ENCODE measurements around the gene TSC2. TPM values are rescaled to one million over a fixed set of nuclear protein-coding genes. Genes with fewer than 3 reads are reported as not detected.
"Not testable (repeated sequence)": the region's sequence is repeated elsewhere in the genome, so short reads cannot be mapped to it uniquely, and the experiment has no call there.

The TSC2 gene
- total RNA-seq, 1 donor from 2014 or later: 73.3 TPM

DNA sequence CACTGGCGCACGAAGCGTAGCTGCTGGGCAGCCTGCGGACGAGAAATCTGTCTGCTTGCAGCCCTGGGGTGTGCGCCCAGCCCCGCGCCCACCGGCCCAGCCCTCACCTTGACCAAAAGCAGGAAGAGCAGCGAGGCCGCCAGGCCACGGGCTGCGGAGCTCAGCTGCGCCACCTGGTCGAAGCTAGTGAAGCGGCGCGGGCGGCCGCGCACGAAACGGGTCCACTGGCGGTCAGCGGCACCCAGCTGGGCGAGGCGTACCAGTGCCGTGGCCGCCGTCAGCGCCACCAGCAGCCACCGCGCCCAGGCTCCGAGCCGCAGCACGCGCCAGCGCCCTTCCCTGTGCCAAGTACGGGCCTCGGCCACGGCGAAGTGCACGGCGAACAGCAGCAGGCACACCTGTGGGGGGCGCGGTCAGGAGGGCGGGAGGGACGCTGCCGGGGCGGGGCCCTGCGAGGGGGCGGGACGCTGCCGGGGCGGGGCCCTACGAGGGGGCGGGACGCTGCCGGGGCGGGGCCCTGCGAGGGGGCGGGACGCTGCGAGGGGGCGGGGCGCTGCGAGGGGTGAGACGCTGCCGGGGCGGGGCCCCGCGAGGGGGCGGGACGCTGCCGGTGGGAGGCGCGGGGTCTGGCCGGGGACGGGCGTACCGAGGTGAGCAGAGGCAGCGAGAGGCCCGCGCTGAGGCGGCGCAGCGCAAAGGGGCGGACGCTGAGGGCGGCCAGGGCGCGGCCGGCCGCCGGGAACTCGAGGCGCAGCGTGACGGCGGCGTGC lies 43.2 kb downstream of the TSC2 start:
- DNase-seq (ENCODE audit: low spot score): no peak
- intact Hi-C loops (cut with DNase I): no loop called here

DNA sequence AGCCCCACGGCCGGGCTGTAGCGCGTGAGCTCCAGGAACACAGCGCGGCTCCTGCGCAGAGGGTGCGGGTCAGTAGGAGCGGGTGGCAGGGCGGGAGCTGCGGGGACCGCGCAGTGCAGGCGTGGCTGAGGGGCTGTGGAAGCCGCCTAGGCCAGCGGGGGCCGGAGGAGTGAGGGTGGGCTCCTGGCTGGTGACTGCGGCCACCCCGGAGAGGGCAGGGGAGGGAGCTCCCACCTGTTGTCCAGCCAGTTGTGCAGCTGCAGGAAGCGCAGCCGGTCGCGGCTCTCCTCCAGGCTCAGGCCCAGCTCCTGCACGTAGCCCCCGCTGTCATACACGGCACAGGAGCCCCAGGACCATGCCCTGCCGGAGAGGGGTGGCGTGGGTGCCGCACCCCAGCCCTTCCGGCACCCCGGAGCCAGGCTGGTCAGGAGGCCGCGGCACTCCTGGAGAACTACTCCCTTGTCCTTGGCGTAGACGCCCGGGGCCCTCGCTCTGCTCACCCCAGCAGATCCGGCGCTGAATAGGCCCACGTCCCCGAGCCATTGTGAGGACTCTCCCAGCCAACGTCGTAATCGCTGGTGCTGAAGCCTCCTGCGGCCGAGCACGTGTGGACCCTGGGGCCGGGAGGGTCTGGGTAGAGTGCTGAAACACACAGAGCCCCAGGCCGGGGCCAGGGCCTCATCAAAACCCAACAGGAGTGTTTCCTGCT lies 43.9 kb downstream of the TSC2 start:
- DNase-seq (ENCODE audit: low spot score): no peak
- intact Hi-C loops (cut with DNase I): no loop called here

DNA sequence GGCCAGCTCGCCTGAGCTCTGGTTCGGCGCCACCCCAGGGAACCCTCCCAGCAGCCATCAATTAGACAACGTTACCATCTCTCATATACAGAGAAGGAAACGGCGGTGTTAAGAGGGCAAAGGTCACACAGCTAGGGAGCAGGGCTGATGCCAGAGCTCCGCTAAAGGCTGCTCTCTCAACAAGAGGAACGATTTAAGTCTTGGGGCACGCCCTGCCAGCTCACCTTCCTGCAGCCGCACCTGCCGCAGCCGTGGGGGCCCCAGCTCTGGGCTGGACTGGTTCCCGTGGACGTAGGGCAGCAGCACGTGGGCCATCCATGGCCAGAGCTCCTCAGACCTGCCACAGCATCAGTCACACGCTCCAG lies 44.5 kb downstream of the TSC2 start:
- DNase-seq (ENCODE audit: low spot score): no peak
- intact Hi-C loops (cut with DNase I): no loop called here

DNA sequence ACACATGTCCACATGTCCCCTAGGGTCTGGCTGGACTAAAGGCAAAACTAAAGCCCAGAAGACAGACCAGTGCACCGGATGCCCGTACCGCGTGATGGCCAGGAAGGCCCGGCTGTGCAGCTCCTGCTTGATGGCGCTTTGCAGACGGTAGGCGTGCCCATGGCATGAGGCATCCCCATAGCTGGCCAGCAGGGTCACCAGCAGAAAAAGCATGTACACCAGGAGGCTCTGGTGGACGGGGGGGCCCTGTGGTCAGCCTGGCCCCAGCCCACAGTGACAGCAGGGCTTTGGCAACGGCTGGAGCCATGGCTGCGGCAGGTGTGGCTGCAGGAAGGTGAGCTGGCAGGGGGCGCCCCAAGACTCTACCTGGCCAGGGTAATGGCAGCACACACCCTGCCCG lies 45.1 kb downstream of the TSC2 start:
- intact Hi-C loops (cut with DNase I): no loop called here
- no peak for DNase-seq (ENCODE audit: low spot score)

DNA sequence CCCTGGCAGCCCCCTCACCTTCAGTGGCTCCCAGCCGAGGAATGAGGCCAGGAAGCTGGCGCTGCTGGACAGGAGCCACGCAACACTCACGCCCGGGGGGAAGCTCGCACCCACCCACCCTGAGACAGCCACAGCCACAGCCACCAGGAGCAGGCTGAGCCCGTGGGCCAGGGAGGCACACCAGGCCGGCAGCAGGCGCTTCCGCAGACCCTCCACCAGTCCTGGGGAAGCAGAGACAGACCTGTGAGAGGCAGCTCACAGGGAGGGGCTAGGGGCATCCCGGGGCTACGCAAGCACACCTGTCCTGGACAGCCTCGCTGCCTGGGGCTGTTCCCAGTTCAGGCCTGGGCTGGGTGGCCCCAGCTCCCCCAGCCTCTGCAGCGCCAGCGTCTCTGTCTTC lies 46.0 kb downstream of the TSC2 start:
- no peak for DNase-seq (ENCODE audit: low spot score)
- intact Hi-C loops (cut with DNase I): no loop called here

DNA sequence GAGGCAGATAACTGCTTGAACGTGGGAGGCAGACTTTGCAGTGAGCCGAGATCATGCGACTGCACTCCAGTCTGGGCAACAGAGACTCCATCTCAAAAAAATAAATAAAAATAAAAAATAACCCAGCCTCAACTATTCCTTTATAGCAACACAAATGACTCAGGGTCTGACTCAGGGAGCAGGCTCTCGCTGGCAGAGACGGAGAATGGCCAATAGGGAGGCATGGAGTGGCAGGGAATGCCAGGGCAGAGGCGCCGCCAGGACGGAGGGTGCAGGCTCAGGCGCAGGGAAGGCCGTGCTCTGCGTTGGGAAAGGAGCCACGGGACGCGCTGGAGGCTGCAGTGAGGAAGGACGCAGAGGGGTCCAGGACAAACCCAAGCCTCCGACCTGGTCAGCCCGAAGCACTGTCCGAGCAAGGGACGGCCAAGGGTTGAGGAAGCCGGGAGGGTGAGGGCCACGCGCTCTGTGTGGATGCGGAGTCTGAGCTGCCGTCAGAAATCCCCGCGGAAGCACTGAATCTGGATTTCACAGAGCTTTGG lies 47.6 kb downstream of the TSC2 start:
- intact Hi-C loops (cut with DNase I): no loop called here
- DNase-seq (ENCODE audit: low spot score): no peak

DNA sequence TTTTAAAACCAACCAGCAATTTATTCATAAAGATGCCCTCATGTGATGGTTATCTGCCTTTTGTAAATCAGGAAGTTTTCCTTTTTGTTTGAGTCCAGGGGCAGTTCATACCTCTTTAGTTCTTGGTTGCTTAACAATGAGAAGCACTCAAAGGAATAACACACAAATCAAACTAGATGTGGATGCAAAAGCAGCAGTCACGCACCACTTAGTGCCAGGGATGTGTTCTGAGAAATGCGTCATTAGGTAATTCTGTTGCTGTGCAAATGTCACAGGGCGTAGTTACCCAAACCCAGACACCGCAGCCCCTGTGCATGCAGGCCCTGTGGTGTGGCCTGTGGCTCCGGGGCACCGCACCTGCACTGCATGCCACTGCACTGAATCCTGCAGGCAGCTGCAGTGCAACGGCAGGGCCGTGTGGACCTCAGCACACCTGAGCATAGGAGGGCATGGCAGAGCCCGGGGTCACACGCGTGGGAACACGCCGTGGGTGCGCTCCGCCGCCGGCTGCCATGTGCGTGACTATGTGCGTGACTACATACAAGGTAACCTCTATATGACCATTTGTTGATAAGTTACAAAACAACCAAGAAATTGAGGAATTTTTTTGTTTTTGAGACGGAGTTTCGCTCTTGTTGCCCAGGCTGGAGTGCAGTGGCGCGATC lies 48.3 kb downstream of the TSC2 start:
- intact Hi-C loops (cut with DNase I): no loop called here
- DNase-seq (ENCODE audit: low spot score): no peak

DNA sequence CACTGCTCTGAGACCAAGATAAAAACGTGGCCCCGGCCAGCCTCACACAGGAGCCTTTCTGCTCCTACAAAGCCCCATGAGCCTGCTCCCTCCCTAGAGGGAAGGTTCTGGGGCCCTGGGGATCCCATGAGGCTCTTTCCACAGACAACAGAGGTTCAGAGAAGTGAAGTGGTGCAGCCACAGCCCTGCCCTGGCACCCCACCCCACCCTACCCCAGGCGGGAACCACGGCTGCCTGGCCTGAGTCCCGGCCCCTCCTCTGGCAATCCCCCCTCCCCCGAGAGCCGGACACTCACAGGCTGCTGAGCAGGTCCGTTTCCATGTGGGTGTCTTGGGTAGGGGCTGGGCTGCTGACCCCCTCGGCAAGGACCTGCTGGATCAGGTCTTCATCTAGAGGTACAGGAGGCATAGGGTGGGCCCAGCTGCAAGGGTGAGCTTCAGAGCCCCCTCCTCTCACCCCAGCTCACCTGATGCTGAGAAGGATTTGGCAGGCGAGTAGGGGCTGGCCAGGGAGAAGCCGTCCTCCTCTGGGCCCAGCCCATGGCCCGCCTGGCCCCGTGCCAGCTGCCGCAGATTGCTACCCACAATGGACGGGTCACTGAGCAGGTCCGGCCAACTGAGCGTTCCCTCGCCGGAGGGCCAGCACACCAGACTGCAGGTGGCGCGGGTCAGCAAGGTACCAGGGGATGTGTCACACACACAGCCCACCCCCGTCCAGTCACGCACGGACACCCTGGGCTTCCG lies 49.2 kb downstream of the TSC2 start:
- intact Hi-C loops (cut with DNase I): no loop called here
- no peak for DNase-seq (ENCODE audit: low spot score)

DNA sequence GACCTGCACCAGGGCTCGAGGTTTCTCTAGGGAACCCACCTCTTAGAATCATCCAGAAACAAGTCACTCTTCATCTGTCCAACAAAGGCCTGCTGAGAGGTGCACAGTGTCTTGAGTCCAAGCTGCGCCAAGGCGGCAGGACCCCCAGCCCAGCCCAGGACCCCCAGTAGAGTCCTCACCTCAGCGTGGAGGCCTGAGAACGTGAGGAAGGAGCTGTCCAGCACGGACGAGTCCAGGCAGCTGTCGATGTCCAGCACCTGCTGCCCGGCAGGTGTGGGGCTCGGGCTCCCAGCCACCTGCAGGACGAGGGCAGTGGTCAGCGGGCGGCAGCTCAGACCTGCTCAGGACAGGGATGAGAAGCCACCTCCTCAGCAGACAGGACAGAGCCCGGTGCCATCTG lies 49.9 kb downstream of the TSC2 start:
- DNase-seq (ENCODE audit: low spot score); intact Hi-C loops (cut with DNase I): not testable (repeated sequence)

DNA sequence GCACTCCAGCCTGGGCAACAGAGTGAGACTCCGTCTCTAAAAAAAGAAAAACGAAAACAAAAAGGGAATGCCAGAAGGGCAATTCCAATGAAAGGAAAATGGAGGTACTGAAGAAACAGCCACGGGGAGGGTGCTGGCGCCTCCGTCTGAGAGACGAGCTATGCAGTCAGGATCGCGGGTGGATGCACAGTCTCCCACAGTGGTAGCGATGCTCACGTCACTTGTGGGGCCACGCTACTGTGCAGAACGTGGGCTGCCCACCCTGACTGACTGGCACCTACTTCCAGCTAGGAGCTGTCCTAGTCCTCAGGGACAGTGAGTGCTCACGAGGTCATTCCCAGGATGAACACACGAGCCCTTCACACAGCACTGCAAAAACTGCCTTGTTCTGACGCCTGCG lies 53.8 kb downstream of the TSC2 start:
- intact Hi-C loops (cut with DNase I): not testable (repeated sequence)

DNA sequence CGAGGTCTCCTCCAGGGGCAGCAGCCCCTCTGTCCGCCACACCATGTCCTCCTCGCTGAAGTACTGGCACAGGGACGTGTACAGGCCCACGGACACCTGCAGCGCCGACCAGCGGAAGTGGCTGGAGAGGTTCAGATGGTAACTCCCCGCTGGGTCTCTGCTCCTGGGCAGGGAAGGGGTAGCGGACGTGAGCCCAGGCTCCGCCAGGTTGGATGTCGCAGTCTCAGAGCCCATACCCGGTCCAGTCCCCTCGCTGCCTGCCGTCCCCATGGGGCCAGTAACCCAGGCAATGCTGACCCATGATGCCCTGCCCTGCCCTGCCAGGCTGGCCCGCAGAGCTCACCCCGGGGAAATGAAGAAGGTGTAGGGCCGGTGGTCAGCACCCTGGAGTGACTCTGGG lies 54.7 kb downstream of the TSC2 start:
- DNase-seq (ENCODE audit: low spot score): no peak
- intact Hi-C loops (cut with DNase I): no loop called here

More for the DNA sequence above, 53.8 kb downstream of the TSC2 start:
- not testable (repeated sequence) for DNase-seq (ENCODE audit: low spot score)

DNA sequence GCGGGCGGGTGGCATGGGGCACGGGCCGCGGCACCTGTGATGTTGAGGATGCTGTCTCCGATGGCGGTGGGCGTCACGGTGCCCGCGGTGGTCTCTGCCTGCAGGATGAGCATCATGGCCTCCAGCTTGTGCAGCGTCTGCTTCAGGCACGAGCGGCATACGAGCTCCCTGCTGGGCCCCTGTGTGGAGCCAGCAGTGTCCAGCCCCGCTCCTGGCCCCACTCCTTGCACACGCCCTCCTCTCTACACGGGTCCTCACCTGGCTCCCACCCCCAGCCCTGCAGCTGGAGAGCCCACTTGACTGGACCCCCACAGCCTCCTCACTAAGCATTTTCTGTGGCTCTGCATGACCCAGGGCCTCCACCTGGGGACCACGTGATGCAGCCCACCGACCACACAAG lies 56.7 kb downstream of the TSC2 start:
- intact Hi-C loops (cut with DNase I); DNase-seq (ENCODE audit: low spot score): not testable (repeated sequence)

DNA sequence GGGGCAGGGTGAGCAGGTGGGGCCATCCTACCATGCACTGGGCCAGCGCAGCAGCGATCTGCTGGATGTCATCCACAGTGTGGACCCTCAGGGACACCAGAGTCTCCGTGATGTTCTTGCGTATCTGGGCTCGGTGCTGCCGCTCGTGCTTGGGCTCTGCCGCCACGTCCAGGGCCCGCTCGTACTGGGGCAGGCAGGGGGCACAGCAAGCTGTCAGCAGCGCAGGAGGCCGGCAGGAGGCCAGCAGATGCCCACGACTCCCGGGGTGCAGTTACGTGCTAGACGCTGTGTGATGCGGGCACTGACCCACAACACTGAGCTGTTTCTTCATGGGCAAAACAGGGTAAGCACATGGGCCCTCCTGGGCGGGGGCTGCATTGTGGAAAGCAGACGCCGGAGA lies 57.5 kb downstream of the TSC2 start:
- DNase-seq (ENCODE audit: low spot score); intact Hi-C loops (cut with DNase I): not testable (repeated sequence)

DNA sequence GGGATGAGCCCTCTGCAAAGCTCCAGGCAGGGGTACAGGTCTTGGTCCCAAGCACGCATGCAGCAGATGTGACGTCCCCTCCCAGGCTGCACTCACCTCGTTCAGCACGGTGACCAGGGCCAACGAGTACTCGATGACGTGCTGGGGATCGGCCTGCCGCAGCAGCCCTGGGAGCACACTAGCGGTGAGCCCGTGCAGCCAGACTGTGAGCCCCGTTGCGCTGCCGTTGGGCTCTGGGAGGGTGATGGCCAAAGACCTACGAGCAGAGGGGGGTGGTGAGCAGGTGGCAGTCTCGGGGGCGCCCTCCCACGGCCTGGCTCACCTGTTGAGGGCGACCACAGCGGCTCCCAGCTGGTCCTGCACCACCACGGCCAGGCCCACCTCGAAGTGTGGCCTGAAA lies 58.0 kb downstream of the TSC2 start:
- intact Hi-C loops (cut with DNase I); DNase-seq (ENCODE audit: low spot score): not testable (repeated sequence)

DNA sequence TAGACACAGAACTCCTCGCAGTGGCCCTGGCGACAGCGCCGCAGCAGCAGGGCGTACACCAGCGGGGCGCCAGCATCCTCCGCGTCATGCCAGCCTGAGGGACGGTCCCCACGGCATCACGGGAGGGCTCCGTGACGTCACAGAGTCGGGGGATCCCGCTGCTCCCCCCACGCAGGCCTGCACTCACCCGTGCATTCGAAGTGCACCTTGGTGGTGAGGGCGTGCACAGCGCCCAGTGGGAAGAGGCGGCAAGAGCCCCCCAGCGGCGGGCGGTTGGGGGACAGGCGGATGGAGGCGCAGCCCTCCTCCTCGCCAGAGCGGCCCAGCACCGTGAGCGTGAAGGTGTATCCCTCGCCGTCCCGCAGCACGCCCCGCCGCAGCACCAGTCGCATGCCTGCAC lies 58.4 kb downstream of the TSC2 start:
- intact Hi-C loops (cut with DNase I); DNase-seq (ENCODE audit: low spot score): not testable (repeated sequence)

DNA sequence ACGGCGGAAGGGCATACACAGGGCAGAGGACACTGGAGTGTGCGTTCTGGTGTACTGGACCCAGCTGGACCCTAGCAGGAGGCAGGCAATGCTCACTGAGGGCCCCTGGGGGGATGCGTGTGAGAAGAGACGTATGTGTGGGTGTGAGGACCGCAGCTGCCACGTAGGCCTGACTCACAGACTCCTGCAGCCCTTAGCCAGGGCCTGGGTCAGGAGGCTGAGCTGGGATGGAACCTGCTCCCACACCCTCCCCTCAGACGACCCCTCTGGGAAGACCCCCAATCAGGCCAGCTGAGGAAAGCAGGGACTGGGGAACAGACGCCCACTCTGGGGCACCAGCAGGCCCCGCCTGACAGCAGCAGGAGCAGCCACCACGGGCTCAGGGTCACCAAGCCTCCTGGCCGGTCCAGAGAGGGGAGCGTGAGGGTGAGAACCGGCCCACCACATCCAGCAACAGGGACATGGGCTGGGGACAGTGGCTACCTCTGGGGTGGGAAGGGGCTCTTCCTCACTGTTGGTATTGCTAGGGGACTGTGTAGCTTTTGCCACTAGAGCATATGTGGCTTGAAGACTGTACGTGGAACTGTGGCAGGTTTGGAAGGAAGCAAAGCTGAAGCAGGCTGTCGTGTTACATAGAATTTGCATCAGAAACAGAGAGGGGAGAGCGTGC lies 59.5 kb downstream of the TSC2 start:
- intact Hi-C loops (cut with DNase I); DNase-seq (ENCODE audit: low spot score): not testable (repeated sequence)

DNA sequence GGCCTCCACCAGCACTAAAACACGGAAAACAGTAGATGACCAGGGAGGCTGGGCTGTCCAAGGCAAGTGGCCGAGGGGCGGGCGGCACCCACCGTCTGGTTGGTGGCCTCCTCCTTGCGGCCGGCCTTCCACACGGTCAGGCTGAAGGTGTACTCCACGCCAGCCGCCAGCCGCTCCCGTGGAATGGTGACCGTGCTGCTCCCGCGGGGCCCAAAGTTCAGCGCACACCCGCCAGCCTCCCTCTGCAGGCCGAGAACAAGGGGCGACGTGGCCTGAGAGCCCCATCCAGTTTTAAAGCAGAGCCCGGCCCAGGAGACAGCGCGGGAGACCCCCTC lies 60.0 kb downstream of the TSC2 start:
- intact Hi-C loops (cut with DNase I); DNase-seq (ENCODE audit: low spot score): not testable (repeated sequence)

DNA sequence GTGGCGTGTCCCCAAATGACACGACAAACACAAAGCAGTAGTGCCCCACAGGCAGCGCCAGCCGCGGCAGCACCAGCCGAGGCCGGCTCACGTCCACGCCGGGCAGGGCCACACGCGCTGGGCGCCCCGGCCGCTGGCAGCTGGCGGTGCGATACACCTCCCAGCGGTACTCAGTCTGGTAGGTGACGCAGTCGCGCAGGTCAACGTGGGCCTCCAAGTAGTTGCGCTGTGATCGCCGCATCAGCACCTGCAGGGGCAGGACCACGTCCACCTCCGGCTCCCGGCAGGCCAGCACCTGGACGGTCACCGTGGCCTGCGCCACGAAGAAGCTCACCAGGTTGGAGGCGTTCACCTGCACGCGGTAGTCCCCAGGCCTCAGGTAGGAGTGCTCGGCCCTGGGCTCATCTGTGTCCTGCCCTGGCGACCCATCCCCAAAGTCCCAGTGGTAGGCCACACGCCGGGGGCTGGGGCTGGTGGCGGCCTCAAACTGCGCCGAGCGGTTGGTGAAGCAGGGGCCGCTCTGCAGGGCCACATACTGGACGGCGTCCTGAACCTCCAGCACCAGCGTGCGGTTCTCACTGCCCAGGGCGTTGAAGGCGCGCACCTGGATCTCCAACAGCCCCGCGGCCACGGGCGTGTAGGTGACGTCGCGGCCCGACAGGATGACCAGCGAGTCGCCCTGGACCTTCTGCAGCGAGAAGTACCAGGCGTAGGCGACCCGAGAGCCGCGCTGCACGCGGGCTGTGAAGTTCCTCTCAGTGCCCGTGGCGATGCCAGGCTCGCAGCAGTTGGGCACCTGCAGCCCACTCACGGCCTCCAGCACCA lies 60.9 kb downstream of the TSC2 start:
- intact Hi-C loops (cut with DNase I); DNase-seq (ENCODE audit: low spot score): not testable (repeated sequence)

DNA sequence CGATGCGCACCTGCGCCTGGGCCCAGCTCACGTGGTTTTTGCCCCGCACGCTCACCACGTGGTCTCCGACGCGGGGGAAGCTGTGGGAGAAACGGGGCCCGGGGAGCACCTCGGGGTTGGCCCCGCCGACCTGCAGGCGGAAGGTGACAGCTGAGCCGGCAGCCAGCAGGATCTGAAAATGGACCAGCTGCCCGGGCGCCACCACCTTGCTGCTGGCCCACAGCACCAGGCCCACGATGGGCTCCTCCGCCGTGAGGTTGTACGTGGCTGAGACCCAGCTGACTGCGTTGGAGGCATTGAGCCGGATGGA lies 61.4 kb downstream of the TSC2 start:
- intact Hi-C loops (cut with DNase I); DNase-seq (ENCODE audit: low spot score): not testable (repeated sequence)
